AG10803 (cell line): ENCODE results near the gene CIROP.

Experiments
- DNase-seq: peaks from one replicate; pipeline ENCODE4 v3.0.0; 2010; ENCODE audit warnings: low read depth
- H3K4me3 ChIP-seq: 2 replicates; pipeline ENCODE4 v1.5.1; 2011; ENCODE audit warnings: mild to moderate bottlenecking, low read length, control low read depth
- CTCF ChIP-seq: conservative IDR thresholded peaks from 2 replicates; pipeline ENCODE4 v1.5.1; 2011; ENCODE audit warnings: mild to moderate bottlenecking, low read length, control low read depth, inconsistent platforms

The CIROP gene

GRCh38 chr14:23099212-23099861, 5.5 kb downstream of the CIROP start:
- DNase-seq, result no peak
- no peak for TF ChIP-seq CTCF
- H3K4me3 ChIP-seq, result no peak overlapping the region

GRCh38 chr14:23097786-23098185, 7.0 kb downstream of the CIROP start:
- DNase-seq, result no peak
- H3K4me3 ChIP-seq, result no peak overlapping the region
- TF ChIP-seq CTCF, result no peak

- TF ChIP-seq CTCF, result no peak
- DNase-seq, result peak; percentile 99
- H3K4me3 ChIP-seq, result peak within 1 kb of the TSS; percentile 97
These were observed 9.3 kb downstream of the CIROP start, which contains the start of gene C14orf119 for GRCh38 chr14:23095196-23096108. TSS of gene C14orf119 (plus strand) at chr14:23095505. CDS start at chr14:23097659, 2,154 bp downstream.

GRCh38 chr14:23094666-23095195, 10.1 kb downstream of the CIROP start, which contains the start of gene ACIN1:
TSS of gene ACIN1 (minus strand) at chr14:23095136. CDS start at chr14:23095112, 24 bp downstream.
- no peak for TF ChIP-seq CTCF
- DNase-seq, result peak; percentile 86
- H3K4me3 ChIP-seq, result peak within 1 kb of the TSS; percentile 97

GRCh38 chr14:23093991-23094665, 10.7 kb downstream of the CIROP start:
- H3K4me3 ChIP-seq, result peak overlapping the region; percentile 97
- TF ChIP-seq CTCF, result peak; percentile 34
- DNase-seq, result no peak

- TF ChIP-seq CTCF, result no peak
- H3K4me3 ChIP-seq, result peak overlapping the region; percentile 97
- DNase-seq, result no peak
These were observed 11.3 kb downstream of the CIROP start for GRCh38 chr14:23093526-23093925.
